ENCODE data around the gene VPS8. TPM values are rescaled to one million over a fixed set of nuclear protein-coding genes. Genes with fewer than 3 reads are reported as not detected.

Gene VPS8
- total RNA-seq, 1 donor from 2014 or later: 56.9 TPM

DNA sequence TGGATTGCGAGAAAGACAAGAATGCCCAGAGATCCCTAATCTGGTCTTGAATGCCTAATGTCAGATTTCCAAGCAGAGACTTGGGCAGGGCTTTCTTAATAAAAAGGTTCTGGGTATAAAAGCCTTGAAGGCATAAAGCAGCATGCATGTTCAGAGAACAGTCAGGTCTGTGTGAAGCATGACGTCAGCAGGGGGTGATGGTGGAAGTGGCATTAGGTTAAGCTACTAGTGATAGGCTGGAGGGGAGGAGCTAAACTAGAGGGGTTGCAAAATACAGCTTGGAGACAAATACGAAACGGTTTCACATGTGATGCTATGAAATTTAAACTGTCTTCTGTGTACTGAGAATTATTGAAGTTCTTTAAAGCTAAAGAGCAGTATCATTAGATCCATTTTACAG lies 125.6 kb downstream of the VPS8 start:
- DNase-seq (ENCODE audit: low read depth): no peak
- no peak overlapping the region for H3K4me3 ChIP-seq (ENCODE audit: low read depth, low read length)
- H3K36me3 ChIP-seq (ENCODE audit: control insufficient read depth, insufficient read depth, low read length): peaks cover 2% of the 10 kb centered on the region
- TF ChIP-seq, protein P1, sequence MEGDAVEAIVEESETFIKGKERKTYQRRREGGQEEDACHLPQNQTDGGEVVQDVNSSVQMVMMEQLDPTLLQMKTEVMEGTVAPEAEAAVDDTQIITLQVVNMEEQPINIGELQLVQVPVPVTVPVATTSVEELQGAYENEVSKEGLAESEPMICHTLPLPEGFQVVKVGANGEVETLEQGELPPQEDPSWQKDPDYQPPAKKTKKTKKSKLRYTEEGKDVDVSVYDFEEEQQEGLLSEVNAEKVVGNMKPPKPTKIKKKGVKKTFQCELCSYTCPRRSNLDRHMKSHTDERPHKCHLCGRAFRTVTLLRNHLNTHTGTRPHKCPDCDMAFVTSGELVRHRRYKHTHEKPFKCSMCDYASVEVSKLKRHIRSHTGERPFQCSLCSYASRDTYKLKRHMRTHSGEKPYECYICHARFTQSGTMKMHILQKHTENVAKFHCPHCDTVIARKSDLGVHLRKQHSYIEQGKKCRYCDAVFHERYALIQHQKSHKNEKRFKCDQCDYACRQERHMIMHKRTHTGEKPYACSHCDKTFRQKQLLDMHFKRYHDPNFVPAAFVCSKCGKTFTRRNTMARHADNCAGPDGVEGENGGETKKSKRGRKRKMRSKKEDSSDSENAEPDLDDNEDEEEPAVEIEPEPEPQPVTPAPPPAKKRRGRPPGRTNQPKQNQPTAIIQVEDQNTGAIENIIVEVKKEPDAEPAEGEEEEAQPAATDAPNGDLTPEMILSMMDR (IDR thresholded peaks at IDR 0.05; ENCODE audit: insufficient read depth, low read length, severe bottlenecking): no peak
- no peak for FAIRE-seq
- no peaks in the 10 kb centered on the region for H3K27me3 ChIP-seq (ENCODE audit: control insufficient read depth, insufficient read depth, low read length)

DNA sequence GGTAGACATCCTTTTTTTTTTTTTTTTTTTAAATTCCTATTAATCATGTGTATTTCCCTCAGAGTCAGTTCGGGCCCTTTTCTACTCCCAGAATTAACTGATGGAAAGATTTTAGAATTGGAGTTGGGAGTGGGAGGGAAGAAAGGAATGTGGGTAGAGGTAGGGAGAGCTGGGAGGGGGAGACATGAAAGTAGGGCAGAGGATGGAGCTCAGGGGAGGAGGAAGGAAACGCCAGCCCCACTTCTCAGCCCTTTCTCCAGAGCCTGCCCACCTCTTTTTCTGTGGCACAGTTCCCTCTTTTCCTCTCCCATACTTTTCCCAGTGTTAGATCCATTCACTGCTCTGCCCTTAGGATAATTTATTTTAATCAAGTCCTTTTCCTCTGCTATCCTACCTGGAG lies 129.4 kb downstream of the VPS8 start:
- H3K4me3 ChIP-seq (ENCODE audit: low read depth, low read length): no peak overlapping the region
- no peak for DNase-seq (ENCODE audit: low read depth)
- H3K27me3 ChIP-seq (ENCODE audit: control insufficient read depth, insufficient read depth, low read length): no peaks in the 10 kb centered on the region
- TF ChIP-seq, protein P1 (IDR thresholded peaks at IDR 0.05; ENCODE audit: insufficient read depth, low read length, severe bottlenecking): no peak
- H3K36me3 ChIP-seq (ENCODE audit: control insufficient read depth, insufficient read depth, low read length): peaks cover 2% of the 10 kb centered on the region
- no peak for FAIRE-seq

DNA sequence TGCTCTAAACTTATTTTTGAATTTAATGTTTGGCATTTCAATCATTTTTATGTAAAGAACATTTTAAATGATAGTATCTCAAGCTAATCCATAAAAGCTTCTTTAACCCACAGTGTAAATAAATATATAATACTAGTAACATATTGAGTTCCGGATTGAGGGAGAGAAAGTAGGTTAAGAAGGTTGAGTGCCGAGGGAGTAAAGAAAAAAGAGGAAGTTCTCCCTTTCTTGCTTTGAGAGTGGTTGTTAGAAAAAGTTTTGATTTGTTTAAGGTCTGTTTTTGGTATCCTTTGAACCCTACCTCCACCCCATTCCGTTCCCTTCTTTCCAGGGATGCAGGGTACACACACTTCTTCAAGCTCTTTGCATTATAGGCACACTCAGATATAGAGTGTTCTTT lies 130.8 kb downstream of the VPS8 start:
- H3K27me3 ChIP-seq (ENCODE audit: control insufficient read depth, insufficient read depth, low read length): no peaks in the 10 kb centered on the region
- no peak overlapping the region for H3K4me3 ChIP-seq (ENCODE audit: low read depth, low read length)
- TF ChIP-seq, protein P1 (IDR thresholded peaks at IDR 0.05; ENCODE audit: insufficient read depth, low read length, severe bottlenecking): no peak
- H3K36me3 ChIP-seq (ENCODE audit: control insufficient read depth, insufficient read depth, low read length): peaks cover 2% of the 10 kb centered on the region
- FAIRE-seq (no peak), DNase-seq (ENCODE audit: low read depth) (no peak)

DNA sequence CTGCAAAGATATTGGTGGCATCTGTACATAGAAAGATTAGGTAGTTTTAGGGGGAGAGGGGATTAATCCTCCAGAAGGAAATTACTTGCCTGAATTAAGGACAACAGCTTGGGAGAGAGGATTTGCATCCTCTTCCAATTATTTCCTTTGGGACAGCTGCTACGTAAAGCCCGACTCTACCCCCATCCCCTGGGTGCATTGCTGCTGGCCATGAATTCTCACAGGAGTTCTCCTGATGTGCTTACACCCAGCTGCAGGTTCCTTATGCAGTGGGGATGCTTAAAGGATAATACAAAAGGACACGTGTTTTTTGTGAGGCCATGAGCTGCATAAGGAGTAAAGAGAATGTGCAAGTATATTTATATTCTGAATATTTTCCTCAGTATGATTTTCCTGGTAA lies 132.3 kb downstream of the VPS8 start:
- Histone ChIP-seq H3K4me3 (ENCODE audit: low read depth, low read length) (no peak overlapping the region), H3K27me3 (ENCODE audit: control insufficient read depth, insufficient read depth, low read length) (no peaks in the 10 kb centered on the region), H3K36me3 (ENCODE audit: control insufficient read depth, insufficient read depth, low read length) (peaks cover 2% of the 10 kb centered on the region)
- TF ChIP-seq, protein P1 (IDR thresholded peaks at IDR 0.05; ENCODE audit: insufficient read depth, low read length, severe bottlenecking): no peak
- DNase-seq (ENCODE audit: low read depth) (no peak), FAIRE-seq (no peak)

DNA sequence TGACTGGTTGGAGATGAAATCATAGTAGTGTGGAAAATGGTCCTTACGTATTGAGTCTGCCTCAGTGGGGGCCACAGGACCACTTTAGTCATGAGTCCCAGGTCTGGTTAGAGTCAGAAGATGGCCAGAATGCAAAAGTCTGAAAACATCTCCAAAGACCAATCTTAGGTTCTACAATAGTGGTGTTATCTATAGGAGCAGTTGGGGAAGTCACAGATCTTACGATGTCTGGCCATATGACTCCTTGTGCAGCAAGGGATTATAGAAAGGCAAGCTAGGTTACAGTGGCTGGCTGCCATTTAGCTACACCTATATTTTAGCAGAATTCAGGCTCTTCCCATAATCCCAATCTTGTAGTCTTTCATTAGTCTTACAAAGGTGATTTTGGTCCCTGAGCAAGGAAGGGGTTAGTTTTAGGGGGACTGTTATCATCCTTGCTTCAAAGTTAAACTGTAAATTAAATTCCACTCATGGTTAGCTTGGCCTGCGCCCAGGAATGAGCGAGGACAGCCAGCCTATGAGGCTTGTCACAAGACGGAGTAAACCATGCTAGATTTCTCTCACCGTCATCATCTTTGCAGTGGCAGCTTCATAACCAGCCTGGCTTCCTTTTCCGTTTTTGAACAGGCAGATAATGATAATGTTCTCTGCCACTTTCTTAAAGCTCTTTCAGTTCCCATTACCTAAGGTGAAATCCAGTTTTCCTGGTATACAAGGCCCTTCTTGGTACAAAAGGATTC lies 134.1 kb downstream of the VPS8 start:
- no peak for FAIRE-seq
- Histone ChIP-seq H3K4me3 (ENCODE audit: low read depth, low read length) (no peak overlapping the region), H3K27me3 (ENCODE audit: control insufficient read depth, insufficient read depth, low read length) (no peaks in the 10 kb centered on the region), H3K36me3 (ENCODE audit: control insufficient read depth, insufficient read depth, low read length) (no peaks in the 10 kb centered on the region)
- DNase-seq (ENCODE audit: low read depth): no peak
- TF ChIP-seq, protein P1 (IDR thresholded peaks at IDR 0.05; ENCODE audit: insufficient read depth, low read length, severe bottlenecking): no peak

DNA sequence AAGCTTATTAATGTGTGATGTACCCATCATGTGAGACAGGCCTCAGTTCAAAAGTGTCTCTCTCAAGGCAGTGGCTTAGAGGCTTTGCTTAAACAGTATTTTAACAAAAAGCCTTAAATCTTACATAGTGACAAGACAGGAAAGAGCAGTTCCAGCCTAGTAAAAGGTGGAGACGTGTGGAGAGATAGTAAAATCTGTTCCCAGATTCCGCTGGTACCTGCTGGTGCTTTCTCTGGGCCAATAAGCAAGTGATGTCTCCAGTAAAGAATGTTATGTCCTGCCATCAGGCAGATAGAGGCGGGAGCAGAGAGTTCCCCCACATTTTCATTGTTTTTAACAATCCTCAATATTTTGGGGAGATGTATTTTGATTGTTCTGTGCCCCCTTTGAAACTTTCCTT lies 135.0 kb downstream of the VPS8 start:
- H3K27me3 ChIP-seq (ENCODE audit: control insufficient read depth, insufficient read depth, low read length): no peaks in the 10 kb centered on the region
- DNase-seq (ENCODE audit: low read depth) (no peak), FAIRE-seq (no peak)
- H3K36me3 ChIP-seq (ENCODE audit: control insufficient read depth, insufficient read depth, low read length): no peaks in the 10 kb centered on the region
- H3K4me3 ChIP-seq (ENCODE audit: low read depth, low read length): no peak overlapping the region
- TF ChIP-seq, protein P1 (IDR thresholded peaks at IDR 0.05; ENCODE audit: insufficient read depth, low read length, severe bottlenecking): no peak
